OCI-LY1 (cell line): ENCODE data around the gene CLEC9A.

Experiments used
- H2AFZ ChIP-seq: fragments of 200-600 bp; sonication (generic), shearing (Covaris generic); 2 replicates; pipeline ENCODE4 v1.6.0; 2014; ENCODE audit warnings: antibody characterized with exemption, mild to moderate bottlenecking, low read length
- H3F3A ChIP-seq: fragments of 200-600 bp; sonication (generic), shearing (Covaris generic); 2 replicates; pipeline ENCODE4 v1.6.0; 2014; ENCODE audit warnings: mild to moderate bottlenecking, antibody characterized with exemption, low read length, moderate library complexity; ENCODE audit not compliant: insufficient read depth
- H3K27ac ChIP-seq: fragments of 200-600 bp; sonication (generic); 2 replicates; pipeline ENCODE4 v1.5.1; 2014; ENCODE audit warnings: low read length, mixed run types, mild to moderate bottlenecking, low read depth; ENCODE audit not compliant: poor library complexity, severe bottlenecking
- H3K27me3 ChIP-seq: fragments of 200-600 bp; sonication (generic); 2 replicates; pipeline ENCODE4 v1.6.0; 2014; ENCODE audit warnings: antibody characterized with exemption, mild to moderate bottlenecking, low read length, moderate library complexity; ENCODE audit not compliant: insufficient read depth
- H3K36me3 ChIP-seq: fragments of 200-600 bp; sonication (generic); 2 replicates; pipeline ENCODE4 v1.6.1; 2014; ENCODE audit warnings: mild to moderate bottlenecking, antibody characterized with exemption, low read length, moderate library complexity, mixed read lengths; ENCODE audit not compliant: insufficient read depth
- H3K4me1 ChIP-seq: fragments of 200-600 bp; sonication (generic); 2 replicates; pipeline ENCODE4 v1.5.1; 2014; ENCODE audit warnings: mild to moderate bottlenecking, low read length, moderate library complexity; ENCODE audit not compliant: insufficient read depth, severe bottlenecking
- H3K4me2 ChIP-seq: fragments of 200-600 bp; sonication (generic), shearing (Covaris generic); 2 replicates; pipeline ENCODE4 v1.6.1; 2014; ENCODE audit warnings: low read length
- H3K4me3 ChIP-seq: fragments of 200-600 bp; sonication (generic); 2 replicates; pipeline ENCODE4 v1.5.1; 2014; ENCODE audit warnings: low read length, low read depth, mild to moderate bottlenecking, mixed read lengths; ENCODE audit not compliant: poor library complexity, severe bottlenecking
- H3K79me2 ChIP-seq: fragments of 200-600 bp; shearing (Covaris generic); 2 replicates; pipeline ENCODE4 v1.6.1; 2016; ENCODE audit warnings: mixed run types, low read length, mixed read lengths; ENCODE audit not compliant: insufficient read depth
- H3K9ac ChIP-seq: fragments of 200-600 bp; sonication (generic), shearing (Covaris generic); 2 replicates; pipeline ENCODE4 v1.6.1; 2014; ENCODE audit warnings: mild to moderate bottlenecking, low read length, mixed read lengths
- H3K9me2 ChIP-seq: fragments of 200-600 bp; sonication (generic), shearing (Covaris generic); 2 replicates; pipeline ENCODE4 v1.6.1; 2014; ENCODE audit warnings: low read depth, mild to moderate bottlenecking, low read length, mixed read lengths
- H3K9me3 ChIP-seq: fragments of 200-600 bp; shearing (Covaris generic); 2 replicates; pipeline ENCODE4 v1.6.1; 2014; ENCODE audit warnings: low read length, mixed read lengths
- H4K20me1 ChIP-seq: fragments of 200-600 bp; sonication (generic), shearing (Covaris generic); 2 replicates; pipeline ENCODE4 v1.6.0; 2016; ENCODE audit warnings: mild to moderate bottlenecking, low read length; ENCODE audit not compliant: insufficient read depth
- EZH2 ChIP-seq: fragments of 200-600 bp; sonication (generic), shearing (Covaris generic); IDR thresholded peaks from 2 replicates; pipeline ENCODE4 v1.8.0; 2017; ENCODE audit warnings: borderline replicate concordance, mixed run types, mild to moderate bottlenecking, antibody characterized with exemption, low read length, moderate library complexity, mixed read lengths
- TF ChIP-seq, protein P1 (sequence below): fragments of 200-600 bp; sonication (generic), shearing (Covaris generic); IDR thresholded peaks from 2 replicates; pipeline ENCODE4 v1.5.1; 2017; ENCODE audit warnings: mild to moderate bottlenecking, antibody characterized with exemption, low read length, moderate library complexity, mixed read lengths

Gene CLEC9A

DNA sequence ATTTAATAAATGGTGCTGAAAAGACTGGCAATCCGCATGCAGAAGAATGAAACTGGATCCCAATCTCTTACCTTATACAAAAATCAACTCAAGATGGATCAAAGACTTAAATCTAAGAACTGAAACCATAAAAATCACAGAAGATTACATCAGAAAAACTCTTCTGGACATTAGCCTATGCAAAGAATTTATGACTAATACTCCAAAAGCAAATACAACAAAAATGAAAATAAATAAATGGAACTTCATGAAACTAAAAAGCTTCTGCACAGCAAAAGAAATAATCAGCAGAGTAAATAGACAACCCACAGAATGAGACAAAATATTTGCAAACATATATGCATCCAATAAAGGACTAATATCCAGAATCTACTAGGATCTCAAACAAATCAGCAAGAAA lies 82.6 kb downstream of the CLEC9A start:
- Histone ChIP-seq H3K27me3 (no peaks in the 10 kb centered on the region), H2AFZ (no peak overlapping the region), H3K9ac (no peak overlapping the region), H3K36me3 (no peaks in the 10 kb centered on the region), H3K27ac (no peak overlapping the region), H3F3A (no peaks in the 10 kb centered on the region), H3K79me2 (no peaks in the 10 kb centered on the region), H3K4me3 (no peak overlapping the region), H4K20me1 (no peaks in the 10 kb centered on the region), H3K9me3 (no peaks in the 10 kb centered on the region), H3K4me2 (no peak overlapping the region), H3K9me2 (no peaks in the 10 kb centered on the region), H3K4me1 (no peaks in the 10 kb centered on the region)
- TF ChIP-seq EZH2, result no peak
- TF ChIP-seq, protein P1, sequence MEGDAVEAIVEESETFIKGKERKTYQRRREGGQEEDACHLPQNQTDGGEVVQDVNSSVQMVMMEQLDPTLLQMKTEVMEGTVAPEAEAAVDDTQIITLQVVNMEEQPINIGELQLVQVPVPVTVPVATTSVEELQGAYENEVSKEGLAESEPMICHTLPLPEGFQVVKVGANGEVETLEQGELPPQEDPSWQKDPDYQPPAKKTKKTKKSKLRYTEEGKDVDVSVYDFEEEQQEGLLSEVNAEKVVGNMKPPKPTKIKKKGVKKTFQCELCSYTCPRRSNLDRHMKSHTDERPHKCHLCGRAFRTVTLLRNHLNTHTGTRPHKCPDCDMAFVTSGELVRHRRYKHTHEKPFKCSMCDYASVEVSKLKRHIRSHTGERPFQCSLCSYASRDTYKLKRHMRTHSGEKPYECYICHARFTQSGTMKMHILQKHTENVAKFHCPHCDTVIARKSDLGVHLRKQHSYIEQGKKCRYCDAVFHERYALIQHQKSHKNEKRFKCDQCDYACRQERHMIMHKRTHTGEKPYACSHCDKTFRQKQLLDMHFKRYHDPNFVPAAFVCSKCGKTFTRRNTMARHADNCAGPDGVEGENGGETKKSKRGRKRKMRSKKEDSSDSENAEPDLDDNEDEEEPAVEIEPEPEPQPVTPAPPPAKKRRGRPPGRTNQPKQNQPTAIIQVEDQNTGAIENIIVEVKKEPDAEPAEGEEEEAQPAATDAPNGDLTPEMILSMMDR, result no peak

DNA sequence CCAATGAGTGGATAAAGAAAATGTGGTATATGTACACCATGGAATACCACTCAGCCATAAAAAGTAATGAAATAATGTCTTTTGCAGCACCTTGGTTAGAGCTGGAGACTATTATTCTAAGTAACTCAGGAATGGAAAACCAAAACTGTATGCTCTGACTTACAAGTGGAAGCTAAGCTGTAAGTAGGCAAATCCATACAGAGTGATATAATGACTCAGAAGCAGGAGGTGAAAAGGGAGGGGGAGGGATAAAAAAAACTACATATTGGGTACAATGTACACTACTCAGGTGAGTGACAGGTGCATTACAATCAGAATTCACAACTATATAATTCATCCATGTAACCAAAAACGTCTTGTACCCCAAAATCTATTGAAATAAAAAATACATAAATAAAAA lies 83.4 kb downstream of the CLEC9A start:
- Histone ChIP-seq H3F3A (no peaks in the 10 kb centered on the region), H3K4me2 (no peak overlapping the region), H4K20me1 (no peaks in the 10 kb centered on the region), H3K4me1 (no peaks in the 10 kb centered on the region), H3K79me2 (no peaks in the 10 kb centered on the region), H3K27me3 (no peaks in the 10 kb centered on the region), H2AFZ (no peak overlapping the region), H3K36me3 (no peaks in the 10 kb centered on the region), H3K9me3 (no peaks in the 10 kb centered on the region), H3K9ac (no peak overlapping the region), H3K27ac (no peak overlapping the region), H3K4me3 (no peak overlapping the region), H3K9me2 (no peaks in the 10 kb centered on the region)
- TF ChIP-seq, protein P1, result no peak
- TF ChIP-seq EZH2, result no peak

DNA sequence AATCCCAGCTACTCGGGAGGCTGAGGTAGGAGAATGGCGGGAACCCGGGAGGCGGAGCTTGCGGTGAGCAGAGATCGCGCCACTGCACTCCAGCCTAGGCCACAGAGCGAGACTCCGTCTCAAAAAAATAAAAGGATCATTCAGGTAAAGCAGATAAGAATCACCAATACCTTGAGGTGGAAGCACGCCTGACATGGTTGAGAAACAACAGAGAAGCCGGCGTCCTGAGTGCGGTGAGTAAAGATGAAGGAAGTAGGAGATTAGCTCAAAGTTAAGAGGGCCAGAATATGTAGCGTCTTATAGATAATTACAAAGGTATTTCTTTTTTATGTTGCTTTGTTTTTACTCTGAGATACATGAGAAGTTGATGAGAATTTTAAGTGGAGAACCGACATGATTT lies 84.8 kb downstream of the CLEC9A start:
- H3K4me3 ChIP-seq, result no peak overlapping the region
- no peaks in the 10 kb centered on the region for H3F3A ChIP-seq
- H3K9ac ChIP-seq, result no peak overlapping the region
- TF ChIP-seq EZH2, result no peak
- TF ChIP-seq, protein P1, result no peak
- no peaks in the 10 kb centered on the region for H3K9me3 ChIP-seq
- H2AFZ ChIP-seq, result no peak overlapping the region
- no peaks in the 10 kb centered on the region for H3K36me3 ChIP-seq
- H3K27me3 ChIP-seq, result no peaks in the 10 kb centered on the region
- H3K4me1 ChIP-seq, result no peaks in the 10 kb centered on the region
- H3K79me2 ChIP-seq, result no peaks in the 10 kb centered on the region
- no peaks in the 10 kb centered on the region for H4K20me1 ChIP-seq
- no peaks in the 10 kb centered on the region for H3K9me2 ChIP-seq
- H3K27ac ChIP-seq, result no peak overlapping the region
- H3K4me2 ChIP-seq, result no peak overlapping the region
